ENCODE data around the gene IRF4. TPM values are rescaled to one million over a fixed set of nuclear protein-coding genes. Genes with fewer than 3 reads are reported as not detected.
"Not testable (repeated sequence)": the region's sequence is repeated elsewhere in the genome, so short reads cannot be mapped to it uniquely, and the experiment has no call there.

The IRF4 gene
- total RNA-seq, 4 donors from 2014 or later: 3.5 to 5.8 (median 4.1) TPM

DNA sequence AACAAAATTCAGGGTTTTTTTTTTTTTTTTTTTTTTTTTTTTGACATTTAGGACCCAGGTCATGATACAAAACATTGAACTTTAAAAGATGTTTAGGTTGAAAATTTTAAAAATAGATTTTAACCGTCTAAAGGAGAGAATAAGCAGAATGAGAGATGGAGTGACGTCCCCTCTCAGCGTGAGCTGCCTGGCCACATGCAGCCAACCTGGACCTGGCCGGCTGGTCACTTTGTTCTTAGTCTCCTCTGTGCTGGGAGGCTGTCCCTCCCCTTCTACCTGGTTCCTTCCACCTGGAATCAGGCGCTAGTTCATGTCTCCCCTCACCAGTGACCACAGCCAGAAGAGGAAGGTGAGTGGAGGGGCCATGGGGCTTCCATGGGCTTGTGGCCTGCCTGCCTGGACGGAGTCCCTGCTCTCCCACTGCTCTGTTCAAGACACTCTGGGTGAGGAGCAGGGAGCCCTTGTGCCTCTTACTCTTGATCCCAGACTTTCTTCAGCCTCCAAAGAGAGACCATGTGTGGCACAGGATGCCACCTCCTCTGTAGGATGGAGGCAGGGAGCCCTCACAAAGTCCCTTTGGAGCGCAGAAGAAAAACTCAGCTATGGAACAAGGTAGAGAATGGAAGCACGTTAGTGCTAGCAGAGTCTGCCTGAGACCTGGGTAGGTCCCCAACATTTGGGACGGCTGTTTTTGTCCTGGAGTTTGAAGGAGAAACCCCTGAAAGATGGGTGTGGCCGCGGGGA, 31.7 kb downstream of the IRF4 start:
- DNase-seq (ENCODE audit: low spot score): no peak
- ATAC-seq (ENCODE audit: low FRiP score): no peak

GRCh38 chr6:423799-424345, 32.3 kb downstream of the IRF4 start:
- DNase-seq (ENCODE audit: low spot score) (no peak), ATAC-seq (ENCODE audit: low FRiP score) (no peak)
- no peak for TF ChIP-seq CTCF (IDR thresholded peaks at IDR 0.05)

More for the DNA sequence above, 31.7 kb downstream of the IRF4 start:
- no peak for TF ChIP-seq CTCF (IDR thresholded peaks at IDR 0.05)

DNA sequence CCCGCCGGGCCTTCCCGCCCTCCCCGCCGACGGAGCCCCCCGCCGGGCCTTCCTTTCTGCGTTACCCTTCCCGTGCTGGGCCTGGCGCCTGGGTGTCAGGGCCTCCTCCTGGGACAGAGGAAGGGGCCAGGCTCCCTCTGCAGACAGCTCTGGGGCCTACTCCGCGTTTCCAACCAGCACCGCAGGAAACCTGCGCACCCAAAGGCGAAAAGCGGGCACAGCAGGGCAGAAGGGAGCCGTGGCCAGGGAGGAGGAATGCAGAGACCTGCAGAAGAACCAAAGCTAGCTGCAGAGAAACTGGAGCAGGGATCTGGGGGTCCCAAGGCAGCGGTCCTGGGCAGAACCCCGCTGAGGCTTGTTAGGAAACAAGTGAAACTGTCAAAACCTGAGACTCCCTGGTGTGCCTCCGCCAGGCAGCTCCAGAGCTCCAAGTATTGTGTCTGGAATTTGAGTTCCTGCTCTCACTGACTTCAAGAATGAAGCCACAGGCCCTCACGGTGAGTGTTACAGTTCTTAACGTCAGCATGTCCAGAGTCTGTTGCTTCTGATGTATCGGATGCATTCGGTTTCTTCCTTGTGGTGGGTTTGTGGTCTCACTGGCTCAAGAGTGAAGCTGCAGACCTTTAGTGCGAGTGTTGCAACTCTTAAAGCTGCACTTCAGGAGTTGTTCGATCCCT, 33.3 kb downstream of the IRF4 start:
- no peak for DNase-seq (ENCODE audit: low spot score)

DNA sequence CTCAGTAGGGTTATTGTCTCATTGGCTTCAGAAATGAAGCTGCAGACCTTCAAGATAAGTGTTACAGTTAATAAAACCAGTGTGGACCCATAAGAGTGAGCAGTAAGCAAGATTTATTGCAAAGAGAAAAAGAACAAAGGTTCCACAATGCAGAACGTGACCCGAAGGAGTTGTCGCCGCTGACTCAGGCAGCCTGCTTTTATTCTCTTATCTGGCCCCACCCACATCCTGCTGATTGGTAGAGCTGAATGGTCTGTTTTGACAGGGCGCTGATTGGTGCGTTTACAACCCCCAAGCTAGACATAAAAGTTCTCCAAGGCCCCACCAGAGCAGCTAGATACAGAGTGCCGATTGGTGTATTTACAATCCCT, 33.9 kb downstream of the IRF4 start:
- not testable (repeated sequence) for DNase-seq (ENCODE audit: low spot score); ATAC-seq (ENCODE audit: low FRiP score)

More for the DNA sequence above, 33.3 kb downstream of the IRF4 start:
- no peak for TF ChIP-seq CTCF (IDR thresholded peaks at IDR 0.05)
- no peak for ATAC-seq (ENCODE audit: low FRiP score)

GRCh38 chr6:426198-426738, 34.7 kb downstream of the IRF4 start:
- DNase-seq (ENCODE audit: low spot score); ATAC-seq (ENCODE audit: low FRiP score): not testable (repeated sequence)

- ATAC-seq (ENCODE audit: low FRiP score): no peak
- no peak for TF ChIP-seq CTCF (IDR thresholded peaks at IDR 0.05)
Measured at GRCh38 chr6:428047-428603, 36.6 kb downstream of the IRF4 start.

DNA sequence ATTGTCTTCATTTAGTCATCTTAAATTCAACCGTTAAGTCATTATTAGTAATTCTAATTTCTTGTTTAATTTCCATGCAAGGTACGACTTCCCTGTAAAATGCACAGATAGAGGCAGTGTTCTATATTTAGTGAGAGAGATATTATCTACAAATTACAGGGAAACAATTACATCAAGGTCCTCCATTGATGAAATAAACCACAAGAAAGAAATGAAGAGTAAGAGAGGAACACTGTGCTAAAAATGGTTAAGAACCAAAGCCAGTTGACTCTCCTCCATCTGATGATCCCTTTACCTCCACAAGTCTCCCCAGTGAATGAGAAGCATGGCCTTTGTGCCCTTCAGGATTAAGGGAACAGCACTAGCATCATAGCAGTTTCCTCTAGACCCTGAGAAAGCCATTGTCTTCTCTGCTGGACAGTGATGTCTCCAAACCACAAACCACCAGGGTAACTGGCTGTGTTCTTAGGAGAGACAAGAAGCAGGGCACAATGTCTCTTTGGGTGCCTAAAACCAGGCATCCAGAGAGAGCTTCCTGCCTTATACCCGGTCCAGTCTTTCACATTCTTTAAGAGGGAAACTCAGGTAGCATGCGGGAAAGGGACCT, 38.1 kb downstream of the IRF4 start:
- no peak for DNase-seq (ENCODE audit: low spot score)
- ATAC-seq (ENCODE audit: low FRiP score): no peak
- TF ChIP-seq CTCF (IDR thresholded peaks at IDR 0.05): no peak

More at GRCh38 chr6:428047-428603, 36.6 kb downstream of the IRF4 start:
- DNase-seq (ENCODE audit: low spot score): no peak

Measured in omental fat pad (tissue), 4 donors.